22Rv1 (cell line): Measurements from ENCODE around the gene FGFR2.

Experiments used
- CTCF ChIP-seq: fragments of 450-650 bp; IDR thresholded peaks from 2 replicates; pipeline ENCODE4 v1.5.1; 2017; ENCODE audit warnings: mild to moderate bottlenecking
- ZFX ChIP-seq: fragments of 450-650 bp; IDR thresholded peaks from 2 replicates; pipeline ENCODE4 v1.6.1; 2017; ENCODE audit warnings: antibody characterized with exemption, borderline replicate concordance

DNA sequence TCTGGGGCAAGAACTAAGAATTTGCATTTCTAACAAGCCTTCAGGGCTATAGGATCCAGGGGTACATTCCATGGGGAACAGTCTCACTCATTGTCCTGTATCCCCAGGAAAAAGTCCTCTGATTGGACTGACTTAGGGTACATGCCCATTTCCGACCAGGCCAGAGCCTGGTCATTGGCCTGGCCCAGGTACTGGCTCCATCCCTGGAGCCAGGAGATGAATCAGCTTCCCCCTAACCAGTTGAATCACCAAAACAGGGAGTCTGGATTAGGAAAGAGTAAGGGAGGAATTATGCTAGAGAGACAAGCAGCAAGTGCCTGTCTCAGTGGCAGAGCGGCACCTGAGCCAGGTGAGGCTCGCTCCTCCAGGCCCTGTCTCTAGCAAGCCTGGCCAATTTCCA is 137.5 kb downstream of the FGFR2 start:
- TF ChIP-seq CTCF (no peak), ZFX (no peak)
